Type B pancreatic cell (in vitro differentiated cells): ENCODE results near the gene ARIH1. TPM values are rescaled to one million over a fixed set of nuclear protein-coding genes. Genes with fewer than 3 reads are reported as not detected.

Source experiments
- DNase-seq: peaks from one replicate; pipeline ENCODE4 v3.0.0; 2021; ENCODE audit warnings: mixed read lengths; ENCODE audit not compliant: unreplicated experiment; ENCODE audit errors: extremely low spot score
- H3K27ac Mint-ChIP-seq: 2 replicates; pipeline ENCODE4 v1.8.0; 2021; ENCODE audit warnings: mild to moderate bottlenecking, mixed read lengths
- H3K27me3 Mint-ChIP-seq: 2 replicates; pipeline ENCODE4 v1.8.0; 2021; ENCODE audit warnings: mixed read lengths
- H3K36me3 Mint-ChIP-seq: 2 replicates; pipeline ENCODE4 v1.8.0; 2021; ENCODE audit warnings: mixed read lengths
- H3K4me1 Mint-ChIP-seq: one replicate; pipeline ENCODE4 v1.8.0; 2021; ENCODE audit warnings: mixed read lengths; ENCODE audit not compliant: unreplicated experiment
- H3K4me3 Mint-ChIP-seq: 2 replicates; pipeline ENCODE4 v1.8.0; 2021; ENCODE audit warnings: mild to moderate bottlenecking, mixed read lengths
- H3K9me3 Mint-ChIP-seq: 2 replicates; pipeline ENCODE4 v1.8.0; 2021; ENCODE audit warnings: mixed read lengths
- CTCF ChIP-seq: fragments of 200-600 bp; sonication (generic); conservative IDR thresholded peaks from 2 replicates; pipeline ENCODE4 v1.5.0; 2021; ENCODE audit warnings: antibody characterized with exemption, mild to moderate bottlenecking
- total RNA-seq: library from RNA; stranded (reverse); gene quantifications from 2 replicates; pipeline ENCODE4 v1.2.1, GENCODE V29; 2021; ENCODE audit warnings: low replicate concordance

Gene ARIH1
- total RNA-seq, 1 donor from 2014 or later, result 172 TPM

GRCh38 chr15:72540606-72541237, 66.6 kb downstream of the ARIH1 start:
- Mint-ChIP-seq H3K27me3 (no peaks in the 10 kb centered on the region), H3K4me1 (peaks cover 3% of the 10 kb centered on the region), H3K9me3 (peaks cover 5% of the 10 kb centered on the region), H3K36me3 (peaks cover 26% of the 10 kb centered on the region), H3K4me3 (no peak overlapping the region), H3K27ac (no peak overlapping the region)
- no peak for TF ChIP-seq CTCF
- no peak for DNase-seq

GRCh38 chr15:72541674-72542073, 67.5 kb downstream of the ARIH1 start:
- H3K4me1 Mint-ChIP-seq, result no peaks in the 10 kb centered on the region
- H3K27me3 Mint-ChIP-seq, result no peaks in the 10 kb centered on the region
- DNase-seq, result no peak
- H3K9me3 Mint-ChIP-seq, result peaks cover 5% of the 10 kb centered on the region
- no peak overlapping the region for H3K27ac Mint-ChIP-seq
- peaks cover 31% of the 10 kb centered on the region for H3K36me3 Mint-ChIP-seq
- no peak for TF ChIP-seq CTCF
- no peak overlapping the region for H3K4me3 Mint-ChIP-seq

- Mint-ChIP-seq H3K4me3 (no peak overlapping the region), H3K36me3 (peaks cover 31% of the 10 kb centered on the region), H3K4me1 (no peaks in the 10 kb centered on the region), H3K27ac (no peak overlapping the region), H3K27me3 (no peaks in the 10 kb centered on the region), H3K9me3 (peaks cover 5% of the 10 kb centered on the region)
- no peak for TF ChIP-seq CTCF
- DNase-seq, result no peak
Observed at GRCh38 chr15:72545156-72545555, 71.0 kb downstream of the ARIH1 start.

- Mint-ChIP-seq H3K27ac (peak overlapping the region; percentile 4), H3K9me3 (no peaks in the 10 kb centered on the region), H3K27me3 (no peaks in the 10 kb centered on the region), H3K4me3 (no peak overlapping the region), H3K4me1 (peaks cover 3% of the 10 kb centered on the region), H3K36me3 (peaks cover 18% of the 10 kb centered on the region)
- no peak for DNase-seq
- no peak for TF ChIP-seq CTCF
Observed at GRCh38 chr15:72554471-72555425, 80.6 kb downstream of the ARIH1 start.

- no peaks in the 10 kb centered on the region for H3K27me3 Mint-ChIP-seq
- H3K9me3 Mint-ChIP-seq, result no peaks in the 10 kb centered on the region
- H3K27ac Mint-ChIP-seq, result no peak overlapping the region
- peaks cover 41% of the 10 kb centered on the region for H3K36me3 Mint-ChIP-seq
- no peak for TF ChIP-seq CTCF
- no peak overlapping the region for H3K4me3 Mint-ChIP-seq
- DNase-seq, result no peak
- H3K4me1 Mint-ChIP-seq, result peaks cover 3% of the 10 kb centered on the region
Observed at GRCh38 chr15:72559781-72560180, 85.7 kb downstream of the ARIH1 start.
